ENCODE data around the gene FAN1. TPM values are rescaled to one million over a fixed set of nuclear protein-coding genes. Genes with fewer than 3 reads are reported as not detected.

The FAN1 gene
- total and polyA plus RNA-seq, 2 of the 13 experiments (the other 11 are each of a cell fraction or from before 2014, with no cell fraction given), result 10.8 to 20.1 TPM

GRCh38 chr15:30979457-30979856 is 75.7 kb downstream of the FAN1 start:
- no peaks in the 10 kb centered on the region for H3K27me3 ChIP-seq (ENCODE audit: control insufficient read depth in 1 of 2, insufficient read depth in 2 of 2, low read length in 2 of 2)
- H3K27ac ChIP-seq (ENCODE audit: extremely low read length, insufficient read depth, low read length), result no peak overlapping the region
- no peak overlapping the region for H3K4me2 ChIP-seq (ENCODE audit: low read depth, low read length)
- FAIRE-seq (no peak), DNase-seq (ENCODE audit: low spot score) (no peak), ATAC-seq (no peak)
- no peak overlapping the region for H2AFZ ChIP-seq (ENCODE audit: low read length)
- no peaks in the 10 kb centered on the region for H3K9me3 ChIP-seq (ENCODE audit: low read length)
- TF ChIP-seq, protein P1, sequence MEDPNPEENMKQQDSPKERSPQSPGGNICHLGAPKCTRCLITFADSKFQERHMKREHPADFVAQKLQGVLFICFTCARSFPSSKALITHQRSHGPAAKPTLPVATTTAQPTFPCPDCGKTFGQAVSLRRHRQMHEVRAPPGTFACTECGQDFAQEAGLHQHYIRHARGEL (CRISPR knock-in tag; IDR thresholded peaks at IDR 0.05), result no peak
- TF ChIP-seq GATAD1 (CRISPR knock-in tag; IDR thresholded peaks at IDR 0.05) (no peak), ZNF44 (CRISPR knock-in tag; IDR thresholded peaks at IDR 0.05) (no peak), SKI (IDR thresholded peaks at IDR 0.05; ENCODE audit: partially characterized antibody) (no peak), RBAK (CRISPR knock-in tag; IDR thresholded peaks at IDR 0.05) (no peak), ZNF121 (CRISPR knock-in tag; IDR thresholded peaks at IDR 0.05) (peak; percentile 49; the same call in 1 of the 2 replicates), CBX5 (CRISPR knock-in tag; IDR thresholded peaks at IDR 0.05; ENCODE audit: borderline replicate concordance) (no peak)
- BruUV-seq (replicated peaks), result no TSS peak
- H3K4me3 ChIP-seq (replicated peaks in 1 of 3; ENCODE audit: insufficient read depth in 1 of 3, low read depth in 2 of 3, low read length in 3 of 3), result no peak overlapping the region
- H3K9ac ChIP-seq (ENCODE audit: insufficient read depth, low read depth, low read length), result no peak overlapping the region
- H3K79me2 ChIP-seq (ENCODE audit: insufficient read depth, low read length), result peaks cover 62% of the 10 kb centered on the region
- ChIA-PET CTCF (ENCODE audit: low intra/inter-chr PET ratio, low total read pairs) (no interaction called here), POLR2A (interaction anchor here (1.2 kb wide), 1 partner anchor 9 kb away, joined by 3 read pairs; no protein-coding TSS in a partner anchor)
- peaks cover 10 to 28% of the 10 kb centered on the region in 2 experiments for H3K36me3 ChIP-seq (replicated peaks in 1 of 2; ENCODE audit: control insufficient read depth in 1 of 2, insufficient read depth in 2 of 2, low read length in 2 of 2)
- peaks cover 6% of the 10 kb centered on the region for H4K20me1 ChIP-seq (ENCODE audit: insufficient read depth, low read length)
- 98% methylated on average over 5 of the region's 5 CpGs for WGBS (ENCODE audit: low lambda C conversion rate)
- H3K4me1 ChIP-seq (ENCODE audit: insufficient read depth, low read length), result peaks cover 8% of the 10 kb centered on the region
- intact Hi-C loops (cut with micrococcal nuclease; ENCODE audit: unreplicated experiment), result no loop called here
- in situ Hi-C loops (cut with HindIII; ENCODE audit: extremely low pct_ligation_motif_present, low pct_unique_long_range_greater_than_20kb), result loop anchor here (25.0 kb wide), 1 partner anchor 158 kb away; no protein-coding TSS in a partner anchor

- ChIA-PET POLR2A (no interaction called here), CTCF (ENCODE audit: low intra/inter-chr PET ratio, low total read pairs) (no interaction called here)
- TF ChIP-seq ZSCAN21 (CRISPR knock-in tag; IDR thresholded peaks at IDR 0.05; ENCODE audit: borderline replicate concordance), result no peak
- TF ChIP-seq ZBTB8A (CRISPR knock-in tag; IDR thresholded peaks at IDR 0.05; ENCODE audit: borderline replicate concordance, low read depth), result no peak
- TF ChIP-seq, protein P2, sequence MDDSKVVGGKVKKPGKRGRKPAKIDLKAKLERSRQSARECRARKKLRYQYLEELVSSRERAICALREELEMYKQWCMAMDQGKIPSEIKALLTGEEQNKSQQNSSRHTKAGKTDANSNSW (CRISPR knock-in tag; IDR thresholded peaks at IDR 0.05; ENCODE audit: borderline replicate concordance), result no peak
- TF ChIP-seq, protein P3, sequence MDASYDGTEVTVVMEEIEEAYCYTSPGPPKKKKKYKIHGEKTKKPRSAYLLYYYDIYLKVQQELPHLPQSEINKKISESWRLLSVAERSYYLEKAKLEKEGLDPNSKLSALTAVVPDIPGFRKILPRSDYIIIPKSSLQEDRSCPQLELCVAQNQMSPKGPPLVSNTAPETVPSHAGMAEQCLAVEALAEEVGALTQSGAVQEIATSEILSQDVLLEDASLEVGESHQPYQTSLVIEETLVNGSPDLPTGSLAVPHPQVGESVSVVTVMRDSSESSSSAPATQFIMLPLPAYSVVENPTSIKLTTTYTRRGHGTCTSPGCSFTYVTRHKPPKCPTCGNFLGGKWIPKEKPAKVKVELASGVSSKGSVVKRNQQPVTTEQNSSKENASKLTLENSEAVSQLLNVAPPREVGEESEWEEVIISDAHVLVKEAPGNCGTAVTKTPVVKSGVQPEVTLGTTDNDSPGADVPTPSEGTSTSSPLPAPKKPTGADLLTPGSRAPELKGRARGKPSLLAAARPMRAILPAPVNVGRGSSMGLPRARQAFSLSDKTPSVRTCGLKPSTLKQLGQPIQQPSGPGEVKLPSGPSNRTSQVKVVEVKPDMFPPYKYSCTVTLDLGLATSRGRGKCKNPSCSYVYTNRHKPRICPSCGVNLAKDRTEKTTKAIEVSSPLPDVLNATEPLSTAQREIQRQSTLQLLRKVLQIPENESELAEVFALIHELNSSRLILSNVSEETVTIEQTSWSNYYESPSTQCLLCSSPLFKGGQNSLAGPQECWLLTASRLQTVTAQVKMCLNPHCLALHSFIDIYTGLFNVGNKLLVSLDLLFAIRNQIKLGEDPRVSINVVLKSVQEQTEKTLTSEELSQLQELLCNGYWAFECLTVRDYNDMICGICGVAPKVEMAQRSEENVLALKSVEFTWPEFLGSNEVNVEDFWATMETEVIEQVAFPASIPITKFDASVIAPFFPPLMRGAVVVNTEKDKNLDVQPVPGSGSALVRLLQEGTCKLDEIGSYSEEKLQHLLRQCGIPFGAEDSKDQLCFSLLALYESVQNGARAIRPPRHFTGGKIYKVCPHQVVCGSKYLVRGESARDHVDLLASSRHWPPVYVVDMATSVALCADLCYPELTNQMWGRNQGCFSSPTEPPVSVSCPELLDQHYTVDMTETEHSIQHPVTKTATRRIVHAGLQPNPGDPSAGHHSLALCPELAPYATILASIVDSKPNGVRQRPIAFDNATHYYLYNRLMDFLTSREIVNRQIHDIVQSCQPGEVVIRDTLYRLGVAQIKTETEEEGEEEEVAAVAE (CRISPR knock-in tag; IDR thresholded peaks at IDR 0.05; ENCODE audit: borderline replicate concordance), result no peak
- no peak for TF ChIP-seq ZNF678 (CRISPR knock-in tag; IDR thresholded peaks at IDR 0.05)
- no peak for TF ChIP-seq ERF (CRISPR knock-in tag; IDR thresholded peaks at IDR 0.05)
- TF ChIP-seq NPAS2 (CRISPR knock-in tag; IDR thresholded peaks at IDR 0.05; ENCODE audit: borderline replicate concordance), result no peak
- Histone ChIP-seq H3K4me3 (replicated peaks in 1 of 3; ENCODE audit: insufficient read depth in 1 of 3, low read depth in 2 of 3, low read length in 3 of 3) (no peak overlapping the region), H3K9me3 (ENCODE audit: low read length) (no peaks in the 10 kb centered on the region), H2AFZ (ENCODE audit: low read length) (no peak overlapping the region), H3K27ac (ENCODE audit: extremely low read length, insufficient read depth, low read length) (no peak overlapping the region), H3K4me2 (ENCODE audit: low read depth, low read length) (no peak overlapping the region), H3K9ac (ENCODE audit: insufficient read depth, low read depth, low read length) (no peak overlapping the region), H3K36me3 (replicated peaks in 1 of 2; ENCODE audit: control insufficient read depth in 1 of 2, insufficient read depth in 2 of 2, low read length in 2 of 2) (peaks cover 15 to 36% of the 10 kb centered on the region in 2 experiments), H4K20me1 (ENCODE audit: insufficient read depth, low read length) (no peaks in the 10 kb centered on the region; the same call in 1 of the 2 replicates), H3K79me2 (ENCODE audit: insufficient read depth, low read length) (peaks cover 57% of the 10 kb centered on the region), H3K4me1 (ENCODE audit: insufficient read depth, low read length) (peaks cover 45% of the 10 kb centered on the region), H3K27me3 (ENCODE audit: control insufficient read depth in 1 of 2, insufficient read depth in 2 of 2, low read length in 2 of 2) (no peaks in the 10 kb centered on the region)
- no peak for FAIRE-seq
- WGBS (ENCODE audit: low lambda C conversion rate), result 96% methylated on average over 3 of the region's 3 CpGs
- DNase-seq (ENCODE audit: low spot score), result no peak
- intact Hi-C loops (cut with micrococcal nuclease; ENCODE audit: unreplicated experiment), result no loop called here
- no TSS peak for BruUV-seq (replicated peaks)
- in situ Hi-C loops (cut with HindIII; ENCODE audit: extremely low pct_ligation_motif_present, low pct_unique_long_range_greater_than_20kb), result loop anchor here (25.0 kb wide), 1 partner anchor 153 kb away; no protein-coding TSS in a partner anchor
- no peak for ATAC-seq
Measured at GRCh38 chr15:30984118-30984517, 80.4 kb downstream of the FAN1 start.
